Testis (tissue), 3 donors: ENCODE measurements around the gene HGS. TPM values are rescaled to one million over a fixed set of nuclear protein-coding genes. Genes with fewer than 3 reads are reported as not detected.

Experiments used
- DNase-seq: peaks from one replicate; pipeline ENCODE4 v3.0.0-alpha.2; 2019
- H3K27ac ChIP-seq, 2 donors: fragments of 200-600 bp; sonication (generic); one replicate each; pipeline ENCODE4 v1.5.1; 2019
- H3K27me3 ChIP-seq: fragments of 200-600 bp; sonication (generic); one replicate; pipeline ENCODE4 v1.5.1; 2019
- H3K36me3 ChIP-seq: fragments of 200-600 bp; sonication (generic); one replicate; pipeline ENCODE4 v1.5.1; 2017; ENCODE audit warnings: low read depth; ENCODE audit errors: missing control alignments
- H3K4me1 ChIP-seq: fragments of 200-600 bp; sonication (generic); one replicate; pipeline ENCODE4 v1.5.1; 2019
- H3K4me3 ChIP-seq, 2 donors: fragments of 200-600 bp; sonication (generic); one replicate each; pipeline ENCODE4 v1.5.1; 2017 to 2019
- H3K9me3 ChIP-seq: fragments of 200-600 bp; sonication (generic); one replicate; pipeline ENCODE4 v1.5.1; 2017
- POLR2A ChIP-seq: fragments of 450-650 bp; IDR thresholded peaks from one replicate; pipeline ENCODE4 v1.6.1; 2017; ENCODE audit warnings: antibody characterized with exemption, mild to moderate bottlenecking, moderate library complexity
- WGBS, 2 donors: methylation state at CpG; one replicate each; pipeline ENCODE4 v1.1.5; 2018; 5-methylcytosine and 5-hydroxymethylcytosine counted together
- intact Hi-C: fragments of 100-400 bp; cut with DNase I; formaldehyde crosslinking; loops from one replicate; pipeline ENCODE4 v1.15.1; 2023; ENCODE audit warnings: low total_unique reads
- microRNA-seq, 2 donors: library from miRNA; unstranded; fragments of <30 nt; microRNA quantifications; one replicate each; pipeline ENCODE4, GENCODE V29; 2016; ENCODE audit warnings: borderline number of aligned reads in 2 of 2, borderline replicate concordance in 1 of 2
- polyA plus RNA-seq: library from polyadenylated mRNA; stranded (reverse); fragments of 350-450 nt; fragmentation: Illumina TruSeq; extraction: RNeasy Lipid Tissue Mini Kit (QIAGEN cat#74804); gene quantifications from one replicate; pipeline ENCODE4 v1.2.3, GENCODE V29; 2014; ENCODE audit warnings: low read depth, low replicate concordance; ENCODE audit not compliant: insufficient read depth
- small RNA-seq, 2 donors: library from RNA; depleted of rRNA; stranded (forward); fragments of <200 nt; gene quantifications; one replicate each; pipeline ENCODE3, GENCODE V24; 2016
- total RNA-seq, 2 donors: library from RNA; depleted of rRNA; stranded (reverse); fragments of >200 nt; gene quantifications; one replicate each; pipeline ENCODE4 v1.2.3, GENCODE V29; 2016
- TF ChIP-seq, protein P1 (sequence below), 3 experiments: fragments of 450-650 bp in 2 of 3; fragments of 200-600 bp in 1 of 3; sonication (generic) in 1 of 3; IDR thresholded peaks; one replicate each; pipeline ENCODE4 v1.5.1; 2016 to 2019; ENCODE audit warnings: antibody characterized with exemption in 3 of 3, mild to moderate bottlenecking in 2 of 3, moderate library complexity in 1 of 3

HGS gene
- total and polyA plus RNA-seq, 3 donors from 2014 or later = 154 to 182 (median 160) TPM

DNA sequence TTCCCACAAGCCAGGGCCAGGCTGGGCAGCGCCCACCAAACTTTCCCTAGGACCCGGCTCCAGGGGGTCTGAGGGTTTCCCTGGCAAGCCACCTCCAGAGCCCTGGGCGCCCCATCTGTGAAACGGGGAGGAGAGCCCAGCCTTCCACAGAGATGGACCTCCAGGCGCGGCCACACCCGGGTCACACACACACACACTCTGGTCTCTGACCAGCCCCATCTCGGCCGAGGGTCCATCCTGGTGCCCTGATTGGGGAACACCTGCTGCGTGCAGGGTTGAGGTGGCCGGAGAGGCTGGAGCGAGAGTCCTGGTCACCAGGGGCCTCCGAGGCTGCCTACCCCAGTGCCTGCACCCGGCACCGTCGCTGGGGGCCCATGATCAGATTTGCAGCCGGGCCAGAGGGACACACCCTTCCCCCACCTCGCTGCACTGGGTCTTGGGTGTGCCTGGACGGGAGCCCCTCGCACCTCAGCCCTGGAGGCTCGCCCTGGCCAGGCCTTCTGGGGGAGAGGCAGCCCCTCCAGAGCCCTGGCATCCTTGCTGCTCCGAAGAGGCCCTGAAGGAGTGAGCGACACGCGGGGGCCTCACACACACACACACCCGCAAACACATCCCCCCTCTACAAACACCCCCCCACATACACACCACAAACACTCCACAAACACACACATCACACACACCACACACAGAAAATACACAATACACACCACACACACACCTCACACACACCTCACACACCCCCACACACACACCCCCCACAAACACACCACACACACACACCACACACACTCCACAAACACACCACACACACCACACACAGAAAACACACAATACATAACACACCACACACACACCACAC, 58.0 kb downstream of the HGS start:
- Histone ChIP-seq H3K27me3 (no peaks in the 10 kb centered on the region), H3K4me1 (no peaks in the 10 kb centered on the region), H3K36me3 (no peaks in the 10 kb centered on the region), H3K27ac (no peak overlapping the region), H3K9me3 (no peaks in the 10 kb centered on the region), H3K4me3 (no peak overlapping the region)
- TF ChIP-seq POLR2A = no peak
- TF ChIP-seq, protein P1, sequence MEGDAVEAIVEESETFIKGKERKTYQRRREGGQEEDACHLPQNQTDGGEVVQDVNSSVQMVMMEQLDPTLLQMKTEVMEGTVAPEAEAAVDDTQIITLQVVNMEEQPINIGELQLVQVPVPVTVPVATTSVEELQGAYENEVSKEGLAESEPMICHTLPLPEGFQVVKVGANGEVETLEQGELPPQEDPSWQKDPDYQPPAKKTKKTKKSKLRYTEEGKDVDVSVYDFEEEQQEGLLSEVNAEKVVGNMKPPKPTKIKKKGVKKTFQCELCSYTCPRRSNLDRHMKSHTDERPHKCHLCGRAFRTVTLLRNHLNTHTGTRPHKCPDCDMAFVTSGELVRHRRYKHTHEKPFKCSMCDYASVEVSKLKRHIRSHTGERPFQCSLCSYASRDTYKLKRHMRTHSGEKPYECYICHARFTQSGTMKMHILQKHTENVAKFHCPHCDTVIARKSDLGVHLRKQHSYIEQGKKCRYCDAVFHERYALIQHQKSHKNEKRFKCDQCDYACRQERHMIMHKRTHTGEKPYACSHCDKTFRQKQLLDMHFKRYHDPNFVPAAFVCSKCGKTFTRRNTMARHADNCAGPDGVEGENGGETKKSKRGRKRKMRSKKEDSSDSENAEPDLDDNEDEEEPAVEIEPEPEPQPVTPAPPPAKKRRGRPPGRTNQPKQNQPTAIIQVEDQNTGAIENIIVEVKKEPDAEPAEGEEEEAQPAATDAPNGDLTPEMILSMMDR (IDR thresholded peaks at IDR 0.05) = no peak
- 49 to 70% methylated on average over 10 to 26 of the region's 26 CpGs for WGBS, 2 donors
- intact Hi-C loops = no loop called here
- no peak for DNase-seq

Small RNA genes within 50 kb of the gene (microRNA-seq; reads per million reads assigned to microRNA genes)
- 0 reads per million in 2 donors for gene MIR6786

Small RNA genes within 50 kb of the gene (small RNA-seq; reads per million reads assigned to genes)
- gene MIR6786 = 0 to 0.09 reads per million in 2 donors

Other genes with a start within 250 kb of the HGS start
- 1,000 to 10,000 TPM; 1,790 to 2,057 TPM for gene ACTG1, start 171.2 kb upstream of the HGS start, total RNA-seq
- gene ACTG1, start 171.2 kb upstream of the HGS start, polyA plus RNA-seq = 1,571 TPM
- 1 to 10 TPM; 3.5 to 4.0 TPM for gene FSCN2, start 155.6 kb upstream of the HGS start, total RNA-seq
- gene FSCN2, start 155.6 kb upstream of the HGS start, polyA plus RNA-seq = 0.37 TPM
- 10 to 100 TPM; 42.6 to 45.8 TPM for gene FAAP100, start 131.7 kb upstream of the HGS start, total RNA-seq
- 17.6 TPM for gene FAAP100, start 131.7 kb upstream of the HGS start, polyA plus RNA-seq
- 100 to 1,000 TPM; 106 to 130 TPM for gene NPLOC4, start 46.9 kb upstream of the HGS start, total RNA-seq
- gene NPLOC4, start 46.9 kb upstream of the HGS start, polyA plus RNA-seq = 122 TPM
- gene TSPAN10, start 46.8 kb upstream of the HGS start, total RNA-seq = 1 to 10 TPM; 1.2 to 1.3 TPM
- 3.1 TPM for gene TSPAN10, start 46.8 kb upstream of the HGS start, polyA plus RNA-seq
- gene PDE6G, start 27.5 kb upstream of the HGS start, total RNA-seq = 1 to 10 TPM in 1 of 2 donors, under 1 TPM in 1; 0.56 to 1.0 TPM
- 4.9 TPM for gene PDE6G, start 27.5 kb upstream of the HGS start, polyA plus RNA-seq
- gene OXLD1, start 17.4 kb upstream of the HGS start, total RNA-seq = 10 to 100 TPM; 40.9 to 48.3 TPM
- 45.2 TPM for gene OXLD1, start 17.4 kb upstream of the HGS start, polyA plus RNA-seq
- gene CCDC137, start 17.3 kb upstream of the HGS start, total RNA-seq = 10 to 100 TPM; 19.0 to 19.9 TPM
- gene CCDC137, start 17.3 kb upstream of the HGS start, polyA plus RNA-seq = 18.6 TPM
- 10 to 100 TPM; 35.7 to 44.2 TPM for gene ARL16, start 214 bp upstream of the HGS start, total RNA-seq
- 55.8 TPM for gene ARL16, start 214 bp upstream of the HGS start, polyA plus RNA-seq
- gene MRPL12, start 19.4 kb downstream of the HGS start, total RNA-seq = 10 to 100 TPM; 57.2 to 58.0 TPM
- 54.7 TPM for gene MRPL12, start 19.4 kb downstream of the HGS start, polyA plus RNA-seq
- gene SLC25A10, start 28.3 kb downstream of the HGS start, total RNA-seq = 10 to 100 TPM; 30.0 to 42.0 TPM
- 51.4 TPM for gene SLC25A10, start 28.3 kb downstream of the HGS start, polyA plus RNA-seq
- gene GCGR, start 120.1 kb downstream of the HGS start, total RNA-seq = 1 to 10 TPM; 1.3 to 1.5 TPM
- 0.88 TPM for gene GCGR, start 120.1 kb downstream of the HGS start, polyA plus RNA-seq
- gene MCRIP1, start 149.3 kb downstream of the HGS start, total RNA-seq = 100 to 1,000 TPM; 160 to 181 TPM
- 206 TPM for gene MCRIP1, start 149.3 kb downstream of the HGS start, polyA plus RNA-seq
- gene PPP1R27, start 151.0 kb downstream of the HGS start, total RNA-seq = 1 to 10 TPM; 1.6 to 1.9 TPM
- 7.5 TPM for gene PPP1R27, start 151.0 kb downstream of the HGS start, polyA plus RNA-seq
- 100 to 1,000 TPM; 205 to 230 TPM for gene P4HB, start 176.5 kb downstream of the HGS start, total RNA-seq
- 213 TPM for gene P4HB, start 176.5 kb downstream of the HGS start, polyA plus RNA-seq
- gene ARHGDIA, start 187.3 kb downstream of the HGS start, total RNA-seq = 100 to 1,000 TPM; 135 to 161 TPM
- gene ARHGDIA, start 187.3 kb downstream of the HGS start, polyA plus RNA-seq = 201 TPM
- 100 to 1,000 TPM; 114 to 124 TPM for gene ALYREF, start 207.6 kb downstream of the HGS start, total RNA-seq
- 140 TPM for gene ALYREF, start 207.6 kb downstream of the HGS start, polyA plus RNA-seq
- 100 to 1,000 TPM; 191 to 198 TPM for gene ANAPC11, start 207.7 kb downstream of the HGS start, total RNA-seq
- gene ANAPC11, start 207.7 kb downstream of the HGS start, polyA plus RNA-seq = 195 TPM
- gene NPB, start 218.2 kb downstream of the HGS start, total RNA-seq = 10 to 100 TPM; 22.7 to 27.3 TPM
- gene NPB, start 218.2 kb downstream of the HGS start, polyA plus RNA-seq = 1.8 TPM
- 100 to 1,000 TPM; 171 to 438 TPM for gene PCYT2, start 227.4 kb downstream of the HGS start, total RNA-seq
- gene PCYT2, start 227.4 kb downstream of the HGS start, polyA plus RNA-seq = 488 TPM
- gene SIRT7, start 234.2 kb downstream of the HGS start, total RNA-seq = 10 to 100 TPM; 48.4 to 59.3 TPM
- 34.1 TPM for gene SIRT7, start 234.2 kb downstream of the HGS start, polyA plus RNA-seq
- 10 to 100 TPM; 31.7 to 36.9 TPM for gene MAFG, start 243.7 kb downstream of the HGS start, total RNA-seq
- 21.8 TPM for gene MAFG, start 243.7 kb downstream of the HGS start, polyA plus RNA-seq